NCI-H1436 (cell line): ENCODE measurements around the gene HTR7.
"Not testable (repeated sequence)": the region's sequence is repeated elsewhere in the genome, so short reads cannot be mapped to it uniquely, and the experiment has no call there.

Experiments used
- DNase-seq: peaks from one replicate; lab custom pipeline; 2025; lab: John Stamatoyannopoulos, UW

HTR7 gene

DNA sequence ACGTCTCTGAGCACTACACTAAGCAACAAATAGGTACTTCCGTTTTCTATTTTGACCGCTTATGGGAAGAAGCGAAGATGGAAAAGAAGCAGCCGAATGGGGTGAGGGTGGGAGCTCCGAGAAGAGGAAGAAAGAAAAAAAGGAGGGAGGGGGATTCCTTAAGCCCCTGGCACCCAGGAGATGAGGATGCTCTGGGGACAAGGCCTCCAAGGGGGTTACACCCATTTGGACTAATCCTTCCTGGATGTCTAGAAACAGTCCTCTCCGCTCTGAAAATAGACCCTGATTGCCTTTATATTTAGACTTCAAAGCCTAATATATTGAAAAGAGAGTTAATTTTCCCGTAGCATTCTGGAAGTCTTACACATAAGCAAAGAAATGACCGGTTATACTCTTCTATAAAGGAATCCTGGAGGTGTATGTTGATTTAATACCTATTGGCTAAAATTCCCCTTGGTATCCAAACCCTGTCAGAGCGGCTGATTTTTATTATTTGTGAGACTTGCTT is 676 bp upstream of the HTR7 start:
- DNase-seq: no peak

DNA sequence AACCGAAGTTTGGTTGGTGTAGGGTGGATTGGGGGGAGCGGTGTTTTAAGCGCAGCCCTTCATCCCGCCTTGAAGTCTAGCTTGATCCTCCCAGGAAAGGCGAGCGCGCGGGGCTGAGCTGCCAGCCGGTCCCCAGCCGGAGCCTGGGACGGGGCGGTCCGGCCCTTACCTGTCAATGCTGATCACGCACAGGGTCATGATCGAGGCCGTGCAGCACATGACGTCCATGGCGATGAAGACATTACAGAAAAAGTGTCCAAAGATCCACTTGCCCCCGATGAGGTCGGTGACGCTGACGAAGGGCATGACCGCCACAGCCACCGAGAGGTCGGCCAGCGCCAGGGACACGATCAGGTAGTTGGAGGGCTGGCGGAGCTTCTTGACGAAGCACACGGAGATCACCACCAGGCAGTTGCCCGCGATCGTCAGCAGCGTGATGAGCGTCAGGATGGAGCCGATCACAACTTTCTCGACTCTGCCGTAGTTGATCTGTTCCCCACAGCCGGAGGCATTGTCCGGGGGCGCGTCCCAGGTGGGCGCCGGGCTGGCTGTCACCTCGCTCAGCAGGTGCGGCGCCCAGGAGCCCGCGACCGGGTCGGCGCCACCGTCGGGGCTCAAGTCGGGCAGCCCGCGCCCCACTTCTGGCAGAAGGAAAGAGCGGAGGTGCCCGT is 740 bp downstream of the HTR7 start:
- DNase-seq: no peak

DNA sequence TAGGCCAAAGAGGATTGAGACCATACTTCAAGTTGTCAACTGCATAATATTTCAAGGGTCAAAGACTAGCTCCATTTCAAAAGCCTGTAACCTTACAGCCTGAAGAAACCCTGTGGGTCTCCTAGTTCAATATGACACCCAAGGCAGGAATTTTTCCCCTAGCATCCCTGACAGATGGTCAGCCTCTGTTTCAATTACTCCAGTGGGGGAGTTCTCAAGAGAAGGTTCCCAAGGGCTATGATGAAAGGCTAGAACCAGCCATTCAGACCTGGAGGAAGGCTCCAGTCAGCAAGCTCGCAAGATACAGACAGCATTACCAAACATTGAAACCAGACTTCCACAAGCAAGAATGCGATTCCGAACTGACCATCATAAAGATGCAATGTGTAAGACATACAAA is 1.6 kb downstream of the HTR7 start:
- DNase-seq: no peak

DNA sequence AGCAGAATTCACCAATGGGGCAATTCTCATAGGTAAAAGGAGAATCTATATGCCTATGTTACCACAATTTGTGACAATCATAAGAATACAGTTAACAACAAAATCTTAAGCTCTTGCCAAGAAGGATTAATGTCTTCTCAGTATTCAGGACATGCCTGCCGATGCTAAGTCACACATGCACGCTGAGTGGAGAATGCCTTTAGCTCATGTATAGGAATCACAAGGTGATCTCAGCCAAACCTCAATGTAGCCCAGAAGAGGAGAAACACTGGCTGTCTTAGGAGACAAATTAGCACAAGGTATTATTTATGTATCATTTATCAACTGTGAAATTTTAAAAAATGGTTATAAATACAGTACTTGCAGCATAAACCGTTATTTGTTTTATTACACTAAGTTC is 2.7 kb downstream of the HTR7 start:
- DNase-seq: no peak

DNA sequence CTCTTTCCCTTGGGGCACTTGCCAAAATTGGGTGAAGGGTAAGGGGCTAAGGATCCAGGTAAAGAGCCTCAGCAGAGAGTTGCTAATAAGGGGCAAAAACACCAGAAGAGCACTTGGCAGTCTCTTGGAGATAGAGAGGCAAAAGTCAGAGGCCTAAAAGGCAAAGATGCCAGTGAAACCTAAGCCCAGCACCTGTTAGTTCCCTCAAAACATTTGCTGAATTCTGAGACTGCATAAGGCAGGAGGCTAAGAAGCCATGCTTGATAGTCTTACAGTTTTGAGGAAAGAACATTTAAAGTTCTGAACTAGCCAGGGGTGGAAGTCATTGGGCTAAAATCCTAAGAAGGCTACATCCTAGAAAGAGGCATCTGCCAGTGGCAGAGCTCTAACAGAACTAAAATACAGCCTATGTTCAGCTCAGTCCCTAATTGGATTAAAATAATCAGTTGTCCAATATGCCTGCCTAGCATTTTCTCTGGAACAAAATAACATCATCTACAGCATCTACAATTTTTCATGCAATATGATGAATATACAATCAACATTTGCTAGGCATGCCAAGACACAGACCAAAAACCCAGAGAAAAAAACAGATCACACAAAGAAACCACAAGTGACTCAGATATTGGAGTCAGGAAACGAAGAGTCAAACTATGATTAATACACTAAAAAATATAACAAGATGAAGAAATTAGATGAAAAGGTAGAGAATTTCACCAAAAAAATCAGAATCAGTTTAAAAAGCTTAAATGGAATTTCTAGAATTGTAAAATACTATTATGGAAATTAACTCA is 7.7 kb downstream of the HTR7 start:
- no peak for DNase-seq

DNA sequence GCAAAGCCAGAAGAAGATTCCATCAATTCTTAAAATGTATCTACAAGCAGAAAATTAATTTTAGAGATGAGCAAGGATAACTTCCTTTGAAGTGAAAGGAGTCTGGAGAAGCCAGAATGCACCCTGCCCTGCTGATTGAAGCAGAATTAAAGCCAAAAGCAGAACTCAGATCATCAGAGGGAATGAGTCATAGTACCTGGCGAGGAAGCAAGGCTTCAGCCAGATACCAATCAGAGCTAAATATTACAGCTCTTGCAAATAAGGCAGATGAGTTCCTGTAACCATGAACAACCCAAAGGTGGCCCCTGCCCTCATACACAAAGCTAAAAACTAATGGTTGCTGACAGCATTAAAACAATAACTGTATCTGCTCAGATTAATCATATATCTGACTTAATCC is 10.4 kb downstream of the HTR7 start:
- no peak for DNase-seq

DNA sequence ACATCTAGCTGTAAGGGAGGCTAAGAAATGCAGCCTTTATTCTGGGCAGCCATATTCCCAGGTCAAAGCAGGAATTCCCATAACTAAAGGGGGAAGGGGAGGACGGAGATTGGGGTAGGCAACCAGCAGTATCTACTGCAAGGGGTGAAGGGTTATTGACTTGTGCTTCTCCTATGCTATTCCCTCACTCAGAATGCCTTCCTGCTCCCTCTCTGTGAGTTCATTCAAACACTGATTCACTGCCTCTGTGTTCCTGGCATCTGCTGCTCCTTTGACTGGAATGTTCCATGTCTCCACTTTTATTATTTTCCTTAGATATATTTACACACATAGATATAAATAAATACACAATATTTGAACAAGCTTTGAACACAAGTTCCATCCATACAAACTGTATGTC is 11.1 kb downstream of the HTR7 start:
- no peak for DNase-seq

DNA sequence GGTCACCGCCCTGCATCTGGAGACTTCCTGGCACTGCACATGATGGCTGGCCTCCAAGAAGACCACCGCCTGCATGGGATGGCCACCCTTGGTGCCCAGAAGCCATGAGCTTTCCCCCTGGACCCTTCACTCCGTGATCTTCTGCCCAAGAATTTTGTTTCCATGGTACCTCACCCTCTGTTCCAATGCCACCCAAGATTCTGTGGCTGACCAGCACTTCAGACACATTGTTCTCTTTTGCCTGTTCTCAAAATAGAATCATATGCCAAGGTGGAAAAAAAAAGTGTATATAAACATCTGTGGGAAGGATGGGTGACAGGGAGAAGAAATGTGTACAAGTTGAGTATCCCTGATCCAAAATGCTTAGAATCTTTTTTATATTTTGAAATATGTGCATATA is 12.1 kb downstream of the HTR7 start:
- DNase-seq: no peak

DNA sequence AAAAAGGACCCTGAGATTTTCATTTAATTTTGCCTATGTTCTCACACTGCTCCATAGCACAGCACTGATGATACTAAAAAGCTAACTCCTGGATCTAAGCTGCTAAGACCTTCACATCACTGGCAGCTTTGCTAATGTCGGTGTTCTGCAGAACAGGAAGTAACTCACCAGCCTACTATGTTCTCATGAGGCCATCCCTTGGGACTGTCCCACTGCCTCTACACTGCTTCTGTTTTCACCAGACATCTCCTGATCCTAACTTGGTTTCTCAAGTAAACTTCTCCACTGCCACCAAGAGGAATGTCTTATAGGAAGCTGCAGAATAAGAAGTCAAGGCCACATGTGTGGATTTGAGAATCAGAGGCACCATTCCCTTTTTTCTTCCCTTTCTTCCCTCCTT is 15.1 kb downstream of the HTR7 start:
- no peak for DNase-seq

DNA sequence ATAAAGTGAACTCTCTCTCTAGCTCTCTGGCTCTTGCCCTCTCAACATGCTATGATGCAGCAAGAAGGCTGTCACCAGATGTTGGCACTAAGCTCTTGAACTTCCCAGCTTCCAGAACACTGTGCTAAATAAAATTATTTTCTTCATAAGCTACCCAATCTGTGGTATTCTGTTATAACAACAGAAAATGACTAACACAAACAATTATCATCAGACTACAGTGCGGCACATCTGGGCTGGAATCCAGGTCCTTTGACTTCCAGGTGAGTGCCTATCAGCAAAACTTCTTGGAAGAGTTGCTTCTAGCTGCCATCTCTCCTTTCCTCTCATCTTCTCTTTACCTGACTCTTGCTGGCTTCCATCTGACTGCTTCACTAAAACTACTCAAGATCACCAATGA is 20.4 kb downstream of the HTR7 start:
- no peak for DNase-seq

DNA sequence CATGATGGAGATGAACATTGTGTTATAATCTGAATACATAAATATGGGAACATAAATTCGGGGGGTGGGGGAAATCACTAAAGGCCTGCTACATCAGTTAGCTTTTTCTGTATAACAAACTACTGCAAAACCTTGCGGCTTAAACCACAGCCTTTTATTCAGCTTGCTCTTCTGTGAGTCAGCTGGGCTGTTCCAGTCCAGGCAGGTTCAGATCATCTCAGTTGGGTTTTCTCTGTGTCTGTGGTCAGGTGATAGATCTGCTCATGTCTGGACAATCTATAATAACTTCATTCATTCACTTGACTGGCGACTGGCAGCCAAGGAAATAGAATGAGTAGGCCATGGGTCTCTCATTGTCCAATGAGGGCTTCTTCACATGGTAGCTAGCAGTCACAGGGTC is 23.5 kb downstream of the HTR7 start:
- DNase-seq: no peak

DNA sequence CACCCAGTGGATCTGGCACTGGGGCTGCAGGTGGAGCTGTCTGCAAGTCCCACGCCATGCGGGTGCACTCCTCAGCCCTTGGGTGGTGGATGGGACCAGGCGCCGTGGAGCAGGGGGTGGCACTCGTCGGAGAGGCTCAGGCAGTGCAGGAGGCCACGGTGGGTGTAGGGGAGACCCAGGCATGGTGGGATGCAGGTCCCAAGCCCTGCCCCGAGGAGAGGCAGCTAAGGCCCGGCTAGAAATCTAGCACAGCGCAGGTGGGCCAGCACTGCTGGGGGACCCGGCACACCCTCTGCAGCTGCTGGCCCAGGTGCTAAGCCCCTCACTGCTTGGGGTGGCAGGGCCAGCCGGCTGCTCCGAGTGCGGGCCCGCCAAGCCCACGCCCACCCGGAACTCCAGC is 25.7 kb downstream of the HTR7 start:
- DNase-seq: no peak

DNA sequence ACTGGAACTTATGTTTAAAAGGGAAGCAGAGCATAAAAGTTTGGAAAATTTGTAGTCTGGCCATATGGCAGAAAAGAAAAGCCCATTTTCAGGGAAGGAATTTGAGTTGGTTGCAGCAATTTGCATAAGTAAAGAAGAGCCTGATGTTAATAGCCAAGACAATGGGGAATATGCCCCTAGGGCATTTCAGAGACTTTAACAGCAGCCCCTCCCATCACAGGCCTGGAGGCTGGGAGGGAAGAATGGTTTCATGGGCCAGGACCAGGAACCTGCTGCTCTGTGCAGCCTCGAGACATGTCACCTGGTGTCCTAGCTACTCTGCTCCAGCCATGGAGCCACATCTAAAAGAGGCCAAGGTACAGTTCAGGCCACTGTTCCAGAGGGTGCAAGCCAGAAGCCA is 35.3 kb downstream of the HTR7 start:
- DNase-seq: no peak

DNA sequence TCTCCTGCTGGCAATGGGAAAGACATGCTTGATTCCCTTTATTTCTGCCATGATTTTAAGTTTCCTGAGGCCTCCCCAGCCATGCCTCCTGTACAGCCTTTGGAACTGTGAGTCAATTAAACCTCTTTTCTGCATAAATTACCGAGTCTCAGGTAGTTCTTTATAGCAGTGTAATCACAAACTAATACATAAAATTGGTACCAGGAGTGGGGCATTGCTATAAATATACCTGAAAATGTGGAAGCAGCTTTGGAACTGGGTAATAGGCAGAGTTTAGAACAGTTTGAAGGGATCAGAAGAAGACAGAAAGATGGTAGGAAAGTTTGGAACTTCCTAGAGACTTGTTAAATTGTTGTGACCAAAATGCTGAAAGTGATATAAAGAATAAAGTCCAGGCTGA is 36.0 kb downstream of the HTR7 start:
- not testable (repeated sequence) for DNase-seq

DNA sequence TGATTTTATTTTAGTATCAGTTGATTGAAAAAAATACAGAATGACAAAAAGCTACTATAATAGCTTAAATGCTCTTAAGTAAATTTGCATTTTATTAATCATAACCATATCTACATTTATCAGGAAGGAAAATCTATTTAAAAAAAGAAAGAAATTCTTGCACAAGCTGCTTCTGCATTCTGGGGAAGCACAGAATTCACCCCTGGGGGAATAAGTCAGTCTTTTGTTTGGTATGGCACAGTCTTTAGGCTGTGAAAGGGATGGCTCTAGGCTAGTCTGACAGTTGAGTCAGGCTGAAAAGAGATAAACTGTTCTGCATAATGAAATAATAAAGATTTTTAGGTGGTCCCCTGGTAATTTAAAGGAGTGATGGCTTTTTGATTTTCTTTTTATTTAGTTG is 37.9 kb downstream of the HTR7 start:
- DNase-seq: no peak

DNA sequence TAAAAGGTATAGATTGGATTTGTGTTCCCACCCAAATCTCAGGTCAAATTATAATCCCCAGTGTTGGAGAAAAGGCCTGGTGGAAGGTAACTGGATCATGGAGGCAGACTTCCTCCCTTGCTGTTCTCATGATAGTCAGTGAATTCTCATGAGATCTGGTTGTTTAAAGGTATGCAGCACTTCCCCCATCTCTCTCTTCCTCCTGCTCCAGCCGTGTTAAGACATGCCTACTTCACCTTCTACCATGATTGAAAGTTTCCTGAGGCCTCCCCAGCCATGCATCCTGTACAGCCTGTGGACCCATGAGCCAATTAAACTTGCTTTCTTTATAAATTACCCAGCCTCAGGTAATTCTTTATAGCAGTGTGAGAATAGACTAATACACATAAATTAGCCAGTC is 39.1 kb downstream of the HTR7 start:
- DNase-seq: no peak

DNA sequence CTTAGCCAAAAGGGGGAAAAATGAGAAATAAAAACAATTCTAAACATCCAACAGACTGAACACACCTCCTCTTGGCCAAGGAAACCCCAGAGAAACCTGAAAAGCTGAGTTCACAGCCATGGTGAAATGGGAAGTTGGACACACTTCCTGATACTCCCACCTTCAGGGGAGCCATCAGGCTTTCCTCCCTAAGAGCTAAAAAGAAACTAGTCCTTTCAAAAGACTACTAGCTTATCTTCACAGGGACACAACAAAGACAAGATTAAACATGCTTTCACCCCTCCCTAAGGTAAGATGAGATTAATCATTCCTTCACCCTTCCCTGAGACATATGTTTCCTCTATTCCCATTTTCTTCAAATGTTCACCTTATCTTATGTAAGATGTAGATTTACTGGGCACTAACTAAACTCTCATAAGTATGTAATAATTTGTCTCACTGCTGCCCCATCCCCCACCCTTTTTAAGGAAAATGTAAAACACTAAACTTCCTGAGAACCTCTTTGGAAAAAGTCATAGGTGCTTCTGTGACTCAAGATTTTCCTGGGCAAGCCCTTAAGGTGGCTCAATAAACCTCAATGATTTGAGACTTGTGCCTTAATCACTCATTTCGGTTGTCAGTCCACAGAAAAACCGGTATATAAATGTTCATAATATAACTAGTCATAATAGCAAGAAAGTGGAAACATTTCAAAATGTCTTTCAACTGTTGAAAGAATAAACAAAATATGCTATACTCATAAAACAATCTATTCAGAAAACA is 40.5 kb downstream of the HTR7 start:
- DNase-seq: no peak

DNA sequence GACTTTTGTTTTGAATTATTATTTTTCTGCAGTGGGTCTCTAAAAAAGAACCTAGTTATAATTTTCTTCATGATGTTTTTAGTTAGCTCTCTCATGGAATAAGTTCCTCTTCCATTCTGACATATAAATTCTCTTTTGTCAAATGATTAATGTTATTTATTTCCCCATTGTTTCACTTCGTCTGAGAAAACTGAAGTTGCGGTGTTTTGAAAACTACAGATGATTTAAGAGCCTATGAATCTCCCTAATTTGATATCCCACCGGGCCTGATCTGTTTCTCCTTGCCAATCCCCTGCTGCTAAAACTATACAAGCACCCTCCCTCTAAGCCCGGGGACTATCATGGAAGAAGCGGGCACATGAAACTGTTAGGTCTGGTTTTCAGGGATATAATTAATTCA is 41.4 kb downstream of the HTR7 start:
- DNase-seq: no peak

DNA sequence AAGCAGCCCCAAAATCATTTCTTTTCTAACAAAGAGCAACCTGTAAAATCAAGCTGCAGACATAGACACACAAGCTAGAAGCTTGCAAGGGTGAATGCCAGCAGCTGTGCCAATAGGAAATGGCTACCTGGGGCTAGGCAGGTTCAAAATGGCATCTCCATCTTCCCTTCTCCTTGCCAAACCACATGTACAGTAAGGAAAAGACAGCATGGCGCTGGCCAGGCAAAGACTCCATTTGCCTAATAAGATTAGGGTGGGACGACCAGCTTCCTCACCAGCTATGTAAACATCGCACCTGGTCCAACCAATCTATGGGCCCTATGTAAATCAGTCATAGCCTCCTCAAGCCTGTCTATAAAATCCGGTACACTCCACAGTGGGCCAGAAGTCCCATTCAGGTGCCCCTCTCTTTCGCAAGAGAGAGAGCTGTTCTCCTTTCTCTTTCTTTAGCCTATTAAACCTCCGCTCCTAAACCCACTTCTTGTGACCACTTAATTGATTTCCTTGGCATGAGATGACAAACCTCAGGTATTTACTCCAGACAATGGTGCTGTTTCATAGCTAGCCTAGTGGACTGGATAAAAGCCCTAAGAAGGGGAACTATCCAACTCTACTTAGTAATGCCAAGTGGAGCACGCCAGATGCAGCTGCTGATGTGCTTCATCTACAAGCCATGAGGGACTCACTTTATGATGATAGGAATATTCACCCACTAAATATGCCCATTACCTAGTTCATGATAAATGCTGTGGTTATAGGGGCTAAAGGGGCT is 44.1 kb downstream of the HTR7 start:
- no peak for DNase-seq

DNA sequence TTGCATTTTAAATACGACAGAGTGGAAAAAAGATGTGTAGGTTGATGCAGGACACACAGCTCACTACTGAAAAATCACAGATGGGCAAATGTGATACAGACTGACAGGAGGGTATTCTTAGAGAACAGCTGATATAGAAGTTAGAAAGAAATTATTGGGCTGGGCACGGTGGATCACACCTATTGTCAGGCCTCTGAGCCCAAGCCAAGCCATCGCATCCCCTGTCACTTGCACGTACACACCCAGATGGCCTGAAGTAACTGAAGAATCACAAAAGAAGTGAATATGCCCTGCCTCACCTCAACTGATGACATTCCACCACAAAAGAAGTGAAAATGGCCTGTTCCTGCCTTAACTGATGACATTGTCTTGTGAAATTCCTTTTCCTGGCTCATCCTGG is 50.7 kb downstream of the HTR7 start:
- DNase-seq: not testable (repeated sequence)

DNA sequence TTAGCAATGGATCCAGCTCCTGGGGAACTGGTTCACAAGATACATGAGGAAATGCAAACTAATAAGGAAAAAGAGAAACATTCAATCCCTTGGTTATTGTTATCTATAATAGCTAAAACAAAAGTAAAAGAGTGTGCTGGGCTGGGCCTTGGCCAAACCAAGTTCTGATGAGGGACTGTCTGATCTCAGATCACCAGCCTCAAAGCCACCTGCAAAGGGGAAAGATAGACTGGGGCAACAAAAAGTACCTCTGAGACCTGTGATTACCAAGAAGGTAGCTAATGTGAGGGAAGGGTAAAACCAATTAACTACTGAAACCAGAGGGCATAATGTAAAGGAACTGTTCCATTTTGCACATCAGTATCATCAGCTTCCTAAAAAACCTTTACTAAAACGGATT is 51.2 kb downstream of the HTR7 start:
- no peak for DNase-seq

DNA sequence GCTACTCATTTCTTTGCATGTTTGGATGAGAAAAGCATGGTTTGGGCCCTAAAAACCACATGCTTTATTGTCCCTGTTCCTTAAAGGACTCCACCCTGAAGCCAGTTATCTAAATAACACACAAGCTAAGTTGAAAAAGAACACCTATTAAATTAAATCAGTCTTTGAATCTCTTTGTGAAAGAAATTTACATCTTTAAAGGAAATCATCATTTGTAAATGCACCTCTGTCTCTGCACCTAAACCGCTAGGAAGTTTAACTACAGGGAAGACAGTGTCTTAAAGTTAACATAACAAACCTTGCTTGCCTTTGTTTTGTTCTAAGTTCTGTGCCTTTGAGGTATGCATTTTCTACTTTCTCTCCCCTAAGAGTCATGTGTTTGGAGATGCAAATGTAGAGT is 52.6 kb downstream of the HTR7 start:
- DNase-seq: no peak
